Right lobe of liver (tissue), 6 donors: ENCODE data around the gene CAMTA1. TPM values are rescaled to one million over a fixed set of nuclear protein-coding genes. Genes with fewer than 3 reads are reported as not detected.

Experiments used
- ATAC-seq, 4 donors: fragments of 200-7000 bp; cut with Tn5 transposase; one replicate each; pipeline ENCODE4 v1.9.1; 2020; ENCODE audit warnings: mild to moderate bottlenecking in 4 of 4, moderate library complexity in 4 of 4
- DNase-seq, 3 donors: peaks; one replicate each; pipeline ENCODE4 v3.0.0-alpha.2; 2020
- H3K27ac ChIP-seq, 3 donors: fragments of 200-600 bp; one replicate each; pipeline ENCODE4 v1.8.0; 2022
- H3K27me3 ChIP-seq, 2 donors: fragments of 200-600 bp; one replicate each; pipeline ENCODE4 v1.8.0; 2022
- H3K36me3 ChIP-seq, 4 donors: fragments of 200-600 bp; sonication (generic) in 1 of 4; one replicate each; pipeline versions ENCODE4 v1.5.1 to v1.8.0; 2017 to 2022; ENCODE audit warnings: control low read depth in 1 of 4
- H3K4me1 ChIP-seq, 4 donors: fragments of 200-600 bp; sonication (generic) in 1 of 4; one replicate each; pipeline versions ENCODE4 v1.5.1 to v1.8.0; 2017 to 2022; ENCODE audit warnings: control low read depth in 1 of 4
- H3K4me3 ChIP-seq, 3 donors: fragments of 200-600 bp; one replicate each; pipeline ENCODE4 v1.8.0; 2022
- H3K9me3 ChIP-seq, 4 donors: fragments of 200-600 bp; sonication (generic) in 1 of 4; one replicate each; pipeline versions ENCODE4 v1.5.1 to v1.8.0; 2017 to 2022; ENCODE audit warnings: control low read depth in 1 of 4
- CTCF ChIP-seq, 4 donors: fragments of 200-600 bp in 3 of 4; fragments of 450-650 bp in 1 of 4; IDR thresholded peaks; one replicate each; pipeline versions ENCODE4 v1.5.1 to v1.8.0; 2016 to 2022; ENCODE audit warnings: antibody characterized with exemption in 4 of 4, mild to moderate bottlenecking in 2 of 4
- POLR2A ChIP-seq: fragments of 450-650 bp; IDR thresholded peaks from one replicate; pipeline ENCODE4 v1.6.1; 2017; ENCODE audit warnings: antibody characterized with exemption, mild to moderate bottlenecking
- WGBS: methylation state at CpG from one replicate; pipeline ENCODE4 v1.1.6; 2018; ENCODE audit warnings: low coverage, low lambda C conversion rate; ENCODE audit not compliant: insufficient coverage; ENCODE audit errors: missing lambda C conversion rate; 5-methylcytosine and 5-hydroxymethylcytosine counted together
- intact Hi-C, 2 donors: fragments of 100-400 bp; cut with DNase I; formaldehyde crosslinking; loops; one replicate each; pipeline versions ENCODE4 v1.11.2 to v1.14.1; 2022
- total RNA-seq, 6 experiments: library from RNA; depleted of rRNA in 2 of 6; stranded (reverse); fragments of >200 nt in 2 of 6; fragmentation: NEBNext Ultra II Directional in 3 of 6; extraction: Animal tissue kit (Norgen Biotek cat#: 25700) in 3 of 6; gene quantifications; one replicate each; pipeline versions ENCODE4 v1.1.0 to v1.2.4, GENCODE V29; 2016 to 2023
- donor health status: DM: no; HTN: yes; CAD: no.
- donor health status: DM: no; HTN: no; CAD: no.
- donor health status: DM: no; HTN: no; CAD: no.
- donor health status: DM: no; HTN: yes; CAD: no.
- donor health status: DM: no; HTN: yes; CAD: no.

Gene CAMTA1
- total RNA-seq, 6 experiments from 2014 or later: 32.3 to 49.4 (median 37.2) TPM

- WGBS: 52% methylated on average over 8 of the region's 8 CpGs
- no peak for TF ChIP-seq POLR2A
- no peak for TF ChIP-seq CTCF (IDR thresholded peaks at IDR 0.05)
- ATAC-seq (no peak), DNase-seq (no peak)
- H3K27me3 ChIP-seq: no peaks in the 10 kb centered on the region
- H3K4me1 ChIP-seq: no peaks in the 10 kb centered on the region
- no peaks in the 10 kb centered on the region for H3K9me3 ChIP-seq
- no peak overlapping the region for H3K27ac ChIP-seq
- no peaks in the 10 kb centered on the region for H3K36me3 ChIP-seq
- H3K4me3 ChIP-seq: no peak overlapping the region
- intact Hi-C loops: loop anchor here in 1 of 2 donors (10.0 kb wide), 1 partner anchor 175 kb away; no protein-coding TSS in a partner anchor
These were observed 254.5 kb downstream of the CAMTA1 start for GRCh38 chr1:7039590-7040220.

GRCh38 chr1:7040969-7041695 is 255.9 kb downstream of the CAMTA1 start:
- Histone ChIP-seq H3K4me1 (no peaks in the 10 kb centered on the region), H3K36me3 (no peaks in the 10 kb centered on the region), H3K27ac (no peak overlapping the region), H3K4me3 (no peak overlapping the region), H3K27me3 (no peaks in the 10 kb centered on the region), H3K9me3 (no peaks in the 10 kb centered on the region)
- WGBS: 60% methylated on average over 11 of the region's 16 CpGs
- no peak for DNase-seq
- TF ChIP-seq CTCF (IDR thresholded peaks at IDR 0.05) (no peak), POLR2A (no peak)
- no peak for ATAC-seq
- intact Hi-C loops: loop anchor here in 1 of 2 donors (10.0 kb wide), 1 partner anchor 174 kb away; no protein-coding TSS in a partner anchor

GRCh38 chr1:7042322-7043190 is 257.3 kb downstream of the CAMTA1 start:
- H3K9me3 ChIP-seq: no peaks in the 10 kb centered on the region
- WGBS: 30% methylated on average over 8 of the region's 17 CpGs
- no peaks in the 10 kb centered on the region for H3K36me3 ChIP-seq
- H3K4me3 ChIP-seq: no peak overlapping the region
- H3K27me3 ChIP-seq: no peaks in the 10 kb centered on the region
- no peak overlapping the region for H3K27ac ChIP-seq
- H3K4me1 ChIP-seq: no peaks in the 10 kb centered on the region
- peak; percentile 62 to 64 (median 62) for TF ChIP-seq CTCF (IDR thresholded peaks at IDR 0.05)
- TF ChIP-seq POLR2A: no peak
- DNase-seq: no peak
- peak; percentile 68 to 80 (median 72) for ATAC-seq
- intact Hi-C loops: loop anchor here in 1 of 2 donors (10.0 kb wide), 1 partner anchor 172 kb away; no protein-coding TSS in a partner anchor

GRCh38 chr1:7043191-7043549 is 257.9 kb downstream of the CAMTA1 start:
- Histone ChIP-seq H3K4me1 (no peaks in the 10 kb centered on the region), H3K27ac (no peak overlapping the region), H3K36me3 (no peaks in the 10 kb centered on the region), H3K9me3 (no peaks in the 10 kb centered on the region), H3K27me3 (no peaks in the 10 kb centered on the region), H3K4me3 (no peak overlapping the region)
- TF ChIP-seq POLR2A (no peak), CTCF (IDR thresholded peaks at IDR 0.05) (no peak)
- DNase-seq: no peak
- 33% methylated on average over 3 of the region's 6 CpGs for WGBS
- intact Hi-C loops: loop anchor here in 1 of 2 donors (10.0 kb wide), 1 partner anchor 172 kb away; no protein-coding TSS in a partner anchor
- no peak for ATAC-seq
